Brain microvascular endothelial cell (primary cell): ENCODE data around the gene FAM217A.
A peak's percentile ranks its signal among the peaks of the same experiment; 100 is the strongest.

Experiments
- DNase-seq: peaks from one replicate; pipeline ENCODE4 v3.0.0-alpha.2; 2020
- H3K27ac ChIP-seq: fragments of 250-450 bp; sonication (Bioruptor Pico); 2 replicates; pipeline ENCODE4 v1.5.1; 2020; ENCODE audit warnings: mild to moderate bottlenecking, moderate library complexity
- H3K27me3 ChIP-seq: fragments of 250-450 bp; sonication (Bioruptor Pico); replicated peaks from 2 replicates; pipeline ENCODE4 v1.5.1; 2020; ENCODE audit warnings: mild to moderate bottlenecking
- H3K36me3 ChIP-seq: fragments of 250-450 bp; sonication (Bioruptor Pico); replicated peaks from 2 replicates; pipeline ENCODE4 v1.5.1; 2020; ENCODE audit warnings: mild to moderate bottlenecking
- H3K4me3 ChIP-seq: 2 replicates; pipeline ENCODE4 v1.5.1; 2011; ENCODE audit warnings: low read depth, mild to moderate bottlenecking, control low read depth, low read length, moderate library complexity
- in situ Hi-C: cut with HindIII; loops from 2 replicates; pipeline ENCODE4 v1.10.0; 2017; ENCODE audit warnings: low sequenced_read_pairs, low pct_ligation_motif_present
- TF ChIP-seq, protein P1 (sequence below): IDR thresholded peaks from 2 replicates; pipeline ENCODE4 v1.5.1; 2011; ENCODE audit warnings: low read depth, mild to moderate bottlenecking, moderate library complexity, low read length, control low read depth, inconsistent platforms; ENCODE audit errors: missing control alignments

FAM217A gene

GRCh38 chr6:4078691-4079471, at the start of gene FAM217A:
FAM217A (minus strand) TSS chr6:4079137; CDS start chr6:4077414, 1,723 bp downstream.
- Histone ChIP-seq H3K36me3 (no peaks in the 10 kb centered on the region), H3K27me3 (no peaks in the 10 kb centered on the region), H3K4me3 (no peak within 1 kb of the TSS), H3K27ac (no peak within 1 kb of the TSS)
- DNase-seq = no peak
- TF ChIP-seq, protein P1, sequence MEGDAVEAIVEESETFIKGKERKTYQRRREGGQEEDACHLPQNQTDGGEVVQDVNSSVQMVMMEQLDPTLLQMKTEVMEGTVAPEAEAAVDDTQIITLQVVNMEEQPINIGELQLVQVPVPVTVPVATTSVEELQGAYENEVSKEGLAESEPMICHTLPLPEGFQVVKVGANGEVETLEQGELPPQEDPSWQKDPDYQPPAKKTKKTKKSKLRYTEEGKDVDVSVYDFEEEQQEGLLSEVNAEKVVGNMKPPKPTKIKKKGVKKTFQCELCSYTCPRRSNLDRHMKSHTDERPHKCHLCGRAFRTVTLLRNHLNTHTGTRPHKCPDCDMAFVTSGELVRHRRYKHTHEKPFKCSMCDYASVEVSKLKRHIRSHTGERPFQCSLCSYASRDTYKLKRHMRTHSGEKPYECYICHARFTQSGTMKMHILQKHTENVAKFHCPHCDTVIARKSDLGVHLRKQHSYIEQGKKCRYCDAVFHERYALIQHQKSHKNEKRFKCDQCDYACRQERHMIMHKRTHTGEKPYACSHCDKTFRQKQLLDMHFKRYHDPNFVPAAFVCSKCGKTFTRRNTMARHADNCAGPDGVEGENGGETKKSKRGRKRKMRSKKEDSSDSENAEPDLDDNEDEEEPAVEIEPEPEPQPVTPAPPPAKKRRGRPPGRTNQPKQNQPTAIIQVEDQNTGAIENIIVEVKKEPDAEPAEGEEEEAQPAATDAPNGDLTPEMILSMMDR = no peak
- in situ Hi-C loops = no loop called here

DNA sequence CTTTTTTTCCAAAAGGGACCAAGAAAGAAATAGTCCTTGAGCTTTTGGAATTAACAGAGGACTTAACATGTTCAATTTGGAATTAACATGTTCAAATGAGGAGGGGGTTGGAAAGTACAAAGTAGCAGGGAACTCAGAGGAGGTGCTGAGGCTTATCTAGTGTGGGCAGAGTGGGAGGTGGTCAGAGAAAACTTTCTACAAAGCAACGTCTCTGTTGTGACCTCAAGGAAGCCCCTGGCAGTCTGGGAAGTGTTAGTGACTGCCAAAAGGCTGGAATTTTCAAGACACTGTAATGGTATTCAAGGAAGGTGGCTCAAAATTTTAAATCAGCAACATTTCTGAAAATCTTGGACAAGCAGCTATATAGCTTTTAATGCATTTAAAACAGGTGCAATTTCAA, 49.1 kb upstream of the FAM217A start:
- H3K36me3 ChIP-seq = peaks cover 41% of the 10 kb centered on the region
- no peak overlapping the region for H3K4me3 ChIP-seq
- DNase-seq = no peak
- in situ Hi-C loops = no loop called here
- peak overlapping the region; percentile 80 for H3K27ac ChIP-seq
- H3K27me3 ChIP-seq = no peaks in the 10 kb centered on the region
- TF ChIP-seq, protein P1 = no peak

- DNase-seq = peak; percentile 89
- H3K36me3 ChIP-seq = peaks cover 48% of the 10 kb centered on the region
- in situ Hi-C loops = no loop called here
- peak overlapping the region; percentile 84 for H3K27ac ChIP-seq
- no peak overlapping the region for H3K4me3 ChIP-seq
- TF ChIP-seq, protein P1 = peak; percentile 45
- H3K27me3 ChIP-seq = no peaks in the 10 kb centered on the region
These were observed 47.3 kb upstream of the FAM217A start for GRCh38 chr6:4125933-4126864.

DNA sequence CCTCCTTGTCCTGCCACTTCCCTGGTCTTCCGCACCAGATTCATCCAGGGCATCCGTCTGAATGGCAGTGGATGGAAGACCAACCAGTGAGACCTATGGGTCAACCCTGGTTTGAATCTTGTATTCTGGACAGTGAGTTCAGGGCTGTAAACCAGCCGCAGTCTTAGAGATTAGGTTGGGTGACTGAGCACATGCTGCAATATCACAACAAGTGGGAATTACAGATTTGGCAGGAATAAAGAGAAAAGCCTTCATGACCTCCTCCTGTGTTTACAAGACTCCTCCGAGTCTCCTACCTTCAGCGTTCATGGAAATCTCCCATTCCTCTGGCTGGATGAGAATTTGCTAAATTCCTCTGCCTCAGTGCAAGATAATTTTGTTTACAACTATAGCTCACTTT, 46.6 kb upstream of the FAM217A start:
- H3K27ac ChIP-seq = peak overlapping the region; percentile 84
- TF ChIP-seq, protein P1 = no peak
- peaks cover 53% of the 10 kb centered on the region for H3K36me3 ChIP-seq
- in situ Hi-C loops = no loop called here
- H3K4me3 ChIP-seq = no peak overlapping the region
- no peaks in the 10 kb centered on the region for H3K27me3 ChIP-seq
- peak; percentile 34 for DNase-seq

GRCh38 chr6:4124351-4124750, 45.4 kb upstream of the FAM217A start:
- Histone ChIP-seq H3K4me3 (no peak overlapping the region), H3K36me3 (peaks cover 53% of the 10 kb centered on the region), H3K27me3 (no peaks in the 10 kb centered on the region), H3K27ac (no peak overlapping the region)
- TF ChIP-seq, protein P1 = no peak
- no peak for DNase-seq
- in situ Hi-C loops = no loop called here
